ENCODE data around the gene RFT1. TPM values are rescaled to one million over a fixed set of nuclear protein-coding genes. Genes with fewer than 3 reads are reported as not detected.

Gene RFT1
- total and polyA plus RNA-seq, 2 of the 13 experiments (the other 11 are each of a cell fraction or from before 2014, with no cell fraction given), result 23.2 to 37.0 TPM

GRCh38 chr3:53167418-53168174 lies 37.4 kb upstream of the RFT1 start:
- Histone ChIP-seq H3K4me1 (ENCODE audit: insufficient read depth, low read length) (peaks cover 83% of the 10 kb centered on the region), H3K4me2 (ENCODE audit: low read depth, low read length) (no peak overlapping the region), H3K27ac (ENCODE audit: extremely low read length, insufficient read depth, low read length) (no peak overlapping the region), H4K20me1 (ENCODE audit: insufficient read depth, low read length) (peaks cover 3% of the 10 kb centered on the region), H3K9ac (ENCODE audit: insufficient read depth, low read depth, low read length) (no peak overlapping the region), H3K79me2 (ENCODE audit: insufficient read depth, low read length) (peaks cover 19% of the 10 kb centered on the region), H3K4me3 (replicated peaks in 1 of 3; ENCODE audit: insufficient read depth in 1 of 3, low read depth in 2 of 3, low read length in 3 of 3) (no peak overlapping the region), H3K9me3 (ENCODE audit: low read length) (no peaks in the 10 kb centered on the region), H3K36me3 (replicated peaks in 1 of 2; ENCODE audit: control insufficient read depth in 1 of 2, insufficient read depth in 2 of 2, low read length in 2 of 2) (peaks cover 4 to 6% of the 10 kb centered on the region in 2 experiments; a peak in 2 of 5 replicates), H2AFZ (ENCODE audit: low read length) (no peak overlapping the region), H3K27me3 (ENCODE audit: control insufficient read depth in 1 of 2, insufficient read depth in 2 of 2, low read length in 2 of 2) (no peaks in the 10 kb centered on the region)
- DNase-seq (ENCODE audit: low spot score) (no peak), FAIRE-seq (no peak), ATAC-seq (no peak)
- WGBS (ENCODE audit: low lambda C conversion rate), result 94% methylated on average over 7 of the region's 7 CpGs
- intact Hi-C loops (cut with micrococcal nuclease; ENCODE audit: unreplicated experiment), result no loop called here
- in situ Hi-C loops (cut with HindIII; ENCODE audit: extremely low pct_ligation_motif_present, low pct_unique_long_range_greater_than_20kb), result no loop called here
- TF ChIP-seq FOXK1 (CRISPR knock-in tag; IDR thresholded peaks at IDR 0.05; ENCODE audit: borderline replicate concordance, low read depth) (no peak), ZNF205 (CRISPR knock-in tag; IDR thresholded peaks at IDR 0.05) (no peak), ZNF598 (CRISPR knock-in tag; IDR thresholded peaks at IDR 0.05; ENCODE audit: borderline replicate concordance) (no peak), ZNF326 (CRISPR knock-in tag; IDR thresholded peaks at IDR 0.05; ENCODE audit: borderline replicate concordance) (no peak), ZNF160 (CRISPR knock-in tag; IDR thresholded peaks at IDR 0.05) (no peak), ZHX2 (IDR thresholded peaks at IDR 0.05; ENCODE audit: low read depth) (no peak), ZHX2 (CRISPR knock-in tag; IDR thresholded peaks at IDR 0.05; ENCODE audit: borderline replicate concordance) (no peak), ARID5B (CRISPR knock-in tag; IDR thresholded peaks at IDR 0.05) (no peak)
- CTCF ChIA-PET (ENCODE audit: low intra/inter-chr PET ratio, low total read pairs), result no interaction called here
- no TSS peak for BruUV-seq (replicated peaks)
- POLR2A ChIA-PET, result interaction anchor here (0.7 to 3.0 kb wide), 3 partner anchors 9 to 34 kb away, joined by 3 to 54 read pairs (median 13); no protein-coding TSS in a partner anchor
